ENCODE data around the gene NME7.

Gene NME7

GRCh38 chr1:169271098-169271497, 96.5 kb downstream of the NME7 start:
- TF ChIP-seq CTCF (IDR thresholded peaks at IDR 0.05; ENCODE audit: low read depth, low read length, missing control alignments), result no peak
- H3K4me3 ChIP-seq (ENCODE audit: low read depth, low read length), result no peak overlapping the region
- DNase-seq (ENCODE audit: low read depth), result no peak

GRCh38 chr1:169266133-169266532, 101.5 kb downstream of the NME7 start:
- DNase-seq (ENCODE audit: low read depth), result no peak
- no peak for TF ChIP-seq CTCF (IDR thresholded peaks at IDR 0.05; ENCODE audit: low read depth, low read length, missing control alignments)
- H3K4me3 ChIP-seq (ENCODE audit: low read depth, low read length), result no peak overlapping the region

GRCh38 chr1:169263059-169263458, 104.5 kb downstream of the NME7 start:
- DNase-seq (ENCODE audit: low read depth), result no peak
- no peak for TF ChIP-seq CTCF (IDR thresholded peaks at IDR 0.05; ENCODE audit: low read depth, low read length, missing control alignments)
- no peak overlapping the region for H3K4me3 ChIP-seq (ENCODE audit: low read depth, low read length)

DNA sequence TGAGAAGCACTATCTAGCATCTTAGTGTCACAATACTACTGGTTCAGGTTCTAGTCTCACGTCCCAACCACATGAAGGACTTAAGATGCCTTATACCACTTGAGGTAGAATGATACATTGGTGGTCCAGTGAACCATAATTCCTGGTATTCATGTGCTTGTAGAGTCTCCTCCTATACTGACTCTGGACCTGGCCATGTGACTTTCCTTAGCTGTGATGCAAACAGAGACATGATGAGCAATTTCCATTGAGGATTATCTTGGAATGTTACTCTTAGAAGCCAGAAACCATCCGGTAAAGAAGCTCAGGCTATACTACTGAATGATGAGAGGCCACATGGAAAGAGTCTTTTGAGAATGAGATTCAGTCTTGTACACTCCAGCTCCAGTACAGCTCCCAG, 105.7 kb downstream of the NME7 start:
- no peak for DNase-seq (ENCODE audit: low read depth)
- TF ChIP-seq CTCF (IDR thresholded peaks at IDR 0.05; ENCODE audit: low read depth, low read length, missing control alignments), result no peak
- no peak overlapping the region for H3K4me3 ChIP-seq (ENCODE audit: low read depth, low read length)

GRCh38 chr1:169260478-169261151, 107.0 kb downstream of the NME7 start:
- DNase-seq (ENCODE audit: low read depth), result no peak
- TF ChIP-seq CTCF (IDR thresholded peaks at IDR 0.05; ENCODE audit: low read depth, low read length, missing control alignments), result no peak
- no peak overlapping the region for H3K4me3 ChIP-seq (ENCODE audit: low read depth, low read length)

DNA sequence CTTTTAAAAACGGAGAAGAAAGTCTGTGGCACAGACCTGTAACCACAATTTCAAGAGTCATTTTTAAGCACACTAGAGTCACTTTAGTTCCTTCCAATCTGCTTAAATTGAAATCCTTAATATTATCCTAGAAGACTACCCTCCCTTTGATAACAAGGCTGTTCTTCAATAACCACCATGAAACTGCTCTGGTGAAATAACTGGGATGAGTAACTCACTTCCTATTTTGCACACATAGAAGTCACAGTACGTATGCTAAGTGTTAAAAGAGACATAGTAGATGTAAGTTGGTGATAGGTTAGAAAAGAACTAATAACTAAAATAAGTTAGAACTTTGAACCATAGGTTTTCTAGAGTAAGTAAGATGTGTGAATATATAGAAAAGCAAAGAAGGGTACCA, 107.8 kb downstream of the NME7 start:
- TF ChIP-seq CTCF (IDR thresholded peaks at IDR 0.05; ENCODE audit: low read depth, low read length, missing control alignments), result no peak
- no peak overlapping the region for H3K4me3 ChIP-seq (ENCODE audit: low read depth, low read length)
- DNase-seq (ENCODE audit: low read depth), result no peak

GRCh38 chr1:169250795-169251194, 116.8 kb downstream of the NME7 start:
- no peak overlapping the region for H3K4me3 ChIP-seq (ENCODE audit: low read depth, low read length)
- DNase-seq (ENCODE audit: low read depth), result no peak
- no peak for TF ChIP-seq CTCF (IDR thresholded peaks at IDR 0.05; ENCODE audit: low read depth, low read length, missing control alignments)
